Measurements from ENCODE around the gene SIRT6. TPM values are rescaled to one million over a fixed set of nuclear protein-coding genes. Genes with fewer than 3 reads are reported as not detected.

SIRT6 gene
- total and polyA plus RNA-seq, 9 of the 15 experiments (the other 6 are each of a cell fraction or from before 2014, with no cell fraction given), result 1.4 to 41.1 (median 10.2) TPM

- TF ChIP-seq, protein P1, sequence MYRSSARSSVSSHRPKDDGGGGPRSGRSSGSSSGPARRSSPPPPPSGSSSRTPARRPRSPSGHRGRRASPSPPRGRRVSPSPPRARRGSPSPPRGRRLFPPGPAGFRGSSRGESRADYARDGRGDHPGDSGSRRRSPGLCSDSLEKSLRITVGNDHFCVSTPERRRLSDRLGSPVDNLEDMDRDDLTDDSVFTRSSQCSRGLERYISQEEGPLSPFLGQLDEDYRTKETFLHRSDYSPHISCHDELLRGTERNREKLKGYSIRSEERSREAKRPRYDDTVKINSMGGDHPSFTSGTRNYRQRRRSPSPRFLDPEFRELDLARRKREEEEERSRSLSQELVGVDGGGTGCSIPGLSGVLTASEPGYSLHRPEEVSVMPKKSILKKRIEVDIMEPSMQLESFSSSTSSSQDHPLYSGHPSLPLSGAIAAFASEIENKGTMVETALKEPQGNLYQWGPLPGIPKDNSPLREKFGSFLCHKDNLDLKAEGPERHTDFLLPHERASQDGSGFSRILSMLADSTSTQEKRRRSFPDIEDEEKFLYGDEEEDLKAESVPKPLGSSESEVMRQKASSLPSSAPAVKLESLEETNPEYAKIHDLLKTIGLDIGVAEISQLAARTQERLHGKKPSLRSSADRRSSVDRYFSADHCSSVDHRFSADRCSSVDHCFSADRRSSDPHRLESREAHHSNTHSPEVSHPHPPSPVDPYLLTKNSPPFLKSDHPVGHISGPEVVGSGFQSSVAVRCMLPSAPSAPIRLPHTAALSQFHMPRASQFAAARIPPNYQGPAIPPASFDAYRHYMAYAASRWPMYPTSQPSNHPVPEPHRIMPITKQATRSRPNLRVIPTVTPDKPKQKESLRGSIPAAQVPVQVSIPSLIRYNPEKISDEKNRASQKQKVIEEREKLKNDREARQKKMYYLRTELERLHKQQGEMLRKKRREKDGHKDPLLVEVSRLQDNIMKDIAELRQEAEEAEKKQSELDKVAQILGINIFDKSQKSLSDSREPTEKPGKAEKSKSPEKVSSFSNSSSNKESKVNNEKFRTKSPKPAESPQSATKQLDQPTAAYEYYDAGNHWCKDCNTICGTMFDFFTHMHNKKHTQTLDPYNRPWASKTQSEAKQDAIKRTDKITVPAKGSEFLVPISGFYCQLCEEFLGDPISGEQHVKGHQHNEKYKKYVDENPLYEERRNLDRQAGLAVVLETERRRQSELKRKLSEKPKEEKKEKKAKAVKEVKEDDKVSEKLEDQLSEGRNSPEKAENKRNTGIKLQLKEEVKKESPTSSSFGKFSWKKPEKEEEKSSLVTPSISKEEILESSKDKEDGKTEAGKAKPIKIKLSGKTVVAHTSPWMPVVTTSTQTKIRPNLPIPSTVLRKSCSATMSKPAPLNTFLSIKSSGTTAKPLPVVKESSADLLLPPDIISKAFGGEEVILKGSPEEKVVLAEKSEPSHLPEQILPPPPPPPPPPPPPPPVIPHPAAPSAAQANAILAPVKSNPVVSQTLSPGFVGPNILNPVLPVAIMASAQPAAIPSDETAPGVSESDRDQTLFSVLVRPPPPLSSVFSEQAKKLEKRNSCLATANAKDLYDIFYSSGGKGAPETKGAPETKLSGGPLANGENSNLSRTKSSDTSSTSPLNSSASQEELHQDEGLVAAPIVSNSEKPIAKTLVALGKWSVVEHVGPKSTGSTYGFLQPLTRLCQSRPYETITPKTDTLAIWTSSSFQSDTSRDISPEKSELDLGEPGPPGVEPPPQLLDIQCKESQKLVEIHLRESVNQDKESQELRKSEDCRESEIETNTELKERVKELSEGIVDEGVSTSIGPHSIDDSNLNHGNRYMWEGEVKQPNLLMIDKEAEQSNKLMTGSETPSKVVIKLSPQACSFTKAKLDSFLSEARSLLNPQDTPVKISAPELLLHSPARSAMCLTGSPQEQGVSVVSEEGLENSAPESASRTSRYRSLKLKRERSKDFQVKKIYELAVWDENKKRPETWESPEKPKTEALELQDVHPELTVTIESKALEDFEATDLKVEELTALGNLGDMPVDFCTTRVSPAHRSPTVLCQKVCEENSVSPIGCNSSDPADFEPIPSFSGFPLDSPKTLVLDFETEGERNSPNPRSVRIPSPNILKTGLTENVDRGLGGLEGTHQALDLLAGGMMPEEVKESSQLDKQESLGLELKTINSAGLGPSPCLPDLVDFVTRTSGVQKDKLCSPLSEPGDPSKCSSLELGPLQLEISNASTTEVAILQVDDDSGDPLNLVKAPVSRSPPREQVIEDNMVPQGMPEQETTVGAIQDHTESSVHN (IDR thresholded peaks at IDR 0.05; ENCODE audit: borderline replicate concordance in 1 of 2, low read depth in 1 of 2), result no peak
- TF ChIP-seq ETS1 (conservative IDR thresholded peaks at IDR 0.05; ENCODE audit: control insufficient read depth, low read depth, low read length), result no peak
- TF ChIP-seq ATF2 (CRISPR knock-in tag; IDR thresholded peaks at IDR 0.05), result no peak
Measured at GRCh38 chr19:4199699-4200293, 17.4 kb upstream of the SIRT6 start (continued).

All from K562 (cell line).